DOHH2 (cell line): ENCODE results near the gene GMFB.

Source experiments
- H3F3A ChIP-seq: fragments of 200-600 bp; sonication (generic), shearing (Covaris generic); 2 replicates; pipeline ENCODE4 v1.6.0; 2016; ENCODE audit warnings: antibody characterized with exemption, mild to moderate bottlenecking; ENCODE audit not compliant: control insufficient read depth, insufficient read depth
- H3K27ac ChIP-seq: fragments of 200-600 bp; sonication (generic); 2 replicates; pipeline ENCODE4 v1.5.1; 2014; ENCODE audit warnings: low read depth, mild to moderate bottlenecking, low read length, moderate library complexity
- H3K27me3 ChIP-seq: fragments of 200-600 bp; sonication (generic); 2 replicates; pipeline ENCODE4 v1.6.1; 2014; ENCODE audit warnings: mild to moderate bottlenecking, low read length, mixed read lengths; ENCODE audit not compliant: control insufficient read depth
- H3K36me3 ChIP-seq: fragments of 200-600 bp; sonication (generic); 2 replicates; pipeline ENCODE4 v1.6.1; 2014; ENCODE audit warnings: mild to moderate bottlenecking, low read length, moderate library complexity, mixed read lengths; ENCODE audit not compliant: control insufficient read depth
- H3K4me1 ChIP-seq: fragments of 200-600 bp; sonication (generic); 2 replicates; pipeline ENCODE4 v1.6.1; 2014; ENCODE audit warnings: mild to moderate bottlenecking, low read length, mixed read lengths; ENCODE audit not compliant: control insufficient read depth
- H3K4me2 ChIP-seq: fragments of 200-600 bp; sonication (generic); 2 replicates; pipeline ENCODE4 v1.6.0; 2014; ENCODE audit warnings: mild to moderate bottlenecking, low read length, moderate library complexity
- H3K4me3 ChIP-seq: fragments of 200-600 bp; sonication (generic); 2 replicates; pipeline ENCODE4 v1.5.1; 2014; ENCODE audit warnings: mild to moderate bottlenecking, low read length, mixed read lengths
- H3K79me2 ChIP-seq: fragments of 200-600 bp; sonication (generic); 2 replicates; pipeline ENCODE4 v1.6.1; 2014; ENCODE audit warnings: mild to moderate bottlenecking, low read length, mixed read lengths; ENCODE audit not compliant: control insufficient read depth
- H3K9me2 ChIP-seq: fragments of 200-600 bp; sonication (generic); replicated peaks from 2 replicates; pipeline ENCODE4 v1.6.1; 2014; ENCODE audit warnings: mild to moderate bottlenecking, low read length, mixed read lengths; ENCODE audit not compliant: control insufficient read depth
- H3K9me3 ChIP-seq: fragments of 200-600 bp; sonication (generic); 2 replicates; pipeline ENCODE4 v1.6.1; 2014; ENCODE audit warnings: antibody characterized with exemption, low read length, mixed read lengths; ENCODE audit not compliant: control insufficient read depth, insufficient read depth
- H4K20me1 ChIP-seq: fragments of 200-600 bp; sonication (generic); 2 replicates; pipeline ENCODE4 v1.6.0; 2014; ENCODE audit warnings: low read depth, mild to moderate bottlenecking, antibody characterized with exemption, low read length, moderate library complexity; ENCODE audit not compliant: control insufficient read depth, insufficient read depth
- EZH2phosphoT487 ChIP-seq: fragments of 200-600 bp; sonication (generic); IDR thresholded peaks from 2 replicates; pipeline ENCODE4 v1.6.1; 2017; ENCODE audit warnings: borderline replicate concordance, mild to moderate bottlenecking, antibody characterized with exemption, low read length, moderate library complexity, mixed read lengths
- TF ChIP-seq, protein P1 (sequence below): fragments of 200-600 bp; sonication (generic); IDR thresholded peaks from one replicate; pipeline ENCODE4 v1.5.1; 2014; ENCODE audit warnings: antibody characterized with exemption, mild to moderate bottlenecking, low read depth, low read length; ENCODE audit not compliant: poor library complexity, severe bottlenecking

GMFB gene

DNA sequence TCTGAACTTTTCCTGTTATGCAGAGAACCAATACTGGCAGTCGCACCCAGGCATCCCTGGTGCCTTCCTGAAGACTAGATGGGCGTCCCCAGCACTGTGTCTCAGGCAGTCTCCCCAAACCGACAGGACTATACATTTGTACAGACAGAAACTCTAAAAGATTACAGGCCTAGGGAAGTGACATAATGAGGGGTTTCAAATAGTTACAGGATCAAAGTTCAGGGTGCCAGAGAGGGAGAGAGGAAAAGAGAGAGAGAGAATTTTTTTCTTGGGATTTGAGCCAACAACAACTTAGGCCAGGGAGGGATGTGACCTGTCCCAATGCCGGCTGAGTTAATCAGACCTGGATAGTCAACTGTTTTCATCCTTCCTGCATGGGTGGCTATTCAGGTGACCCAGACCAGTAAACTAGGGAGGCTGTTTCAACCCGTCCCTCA lies 9.3 kb upstream of the GMFB start:
- Histone ChIP-seq H4K20me1 (no peaks in the 10 kb centered on the region), H3K27me3 (0 out of 2 replicates have a peak, but pooled peaks cover 4% of the 10 kb centered on the region), H3K4me3 (no peak overlapping the region), H3F3A (no peaks in the 10 kb centered on the region), H3K27ac (no peak overlapping the region), H3K79me2 (no peaks in the 10 kb centered on the region), H3K4me2 (no peak overlapping the region), H3K4me1 (no peaks in the 10 kb centered on the region), H3K9me2 (no peaks in the 10 kb centered on the region), H3K9me3 (no peaks in the 10 kb centered on the region), H3K36me3 (no peaks in the 10 kb centered on the region)
- no peak for TF ChIP-seq EZH2phosphoT487
- TF ChIP-seq, protein P1, sequence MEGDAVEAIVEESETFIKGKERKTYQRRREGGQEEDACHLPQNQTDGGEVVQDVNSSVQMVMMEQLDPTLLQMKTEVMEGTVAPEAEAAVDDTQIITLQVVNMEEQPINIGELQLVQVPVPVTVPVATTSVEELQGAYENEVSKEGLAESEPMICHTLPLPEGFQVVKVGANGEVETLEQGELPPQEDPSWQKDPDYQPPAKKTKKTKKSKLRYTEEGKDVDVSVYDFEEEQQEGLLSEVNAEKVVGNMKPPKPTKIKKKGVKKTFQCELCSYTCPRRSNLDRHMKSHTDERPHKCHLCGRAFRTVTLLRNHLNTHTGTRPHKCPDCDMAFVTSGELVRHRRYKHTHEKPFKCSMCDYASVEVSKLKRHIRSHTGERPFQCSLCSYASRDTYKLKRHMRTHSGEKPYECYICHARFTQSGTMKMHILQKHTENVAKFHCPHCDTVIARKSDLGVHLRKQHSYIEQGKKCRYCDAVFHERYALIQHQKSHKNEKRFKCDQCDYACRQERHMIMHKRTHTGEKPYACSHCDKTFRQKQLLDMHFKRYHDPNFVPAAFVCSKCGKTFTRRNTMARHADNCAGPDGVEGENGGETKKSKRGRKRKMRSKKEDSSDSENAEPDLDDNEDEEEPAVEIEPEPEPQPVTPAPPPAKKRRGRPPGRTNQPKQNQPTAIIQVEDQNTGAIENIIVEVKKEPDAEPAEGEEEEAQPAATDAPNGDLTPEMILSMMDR, result no peak

DNA sequence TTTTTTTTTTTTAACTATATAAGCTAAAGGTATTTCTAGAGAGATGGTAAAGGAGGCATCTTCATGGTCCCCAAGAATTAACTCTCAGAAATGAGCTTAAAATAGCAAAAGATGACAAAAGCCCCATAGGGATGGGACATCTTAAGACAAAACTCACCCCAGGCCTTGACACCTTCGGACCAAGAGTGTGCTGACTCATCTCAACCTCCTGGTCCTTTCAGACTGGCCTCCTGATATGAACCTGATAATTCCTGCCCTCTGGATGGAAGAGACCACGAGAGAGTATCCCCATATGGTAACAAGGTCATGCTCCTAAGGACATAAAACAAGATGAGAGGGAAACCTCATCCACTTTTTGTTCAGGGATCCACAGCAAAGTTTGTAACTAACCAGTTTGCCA lies 8.4 kb upstream of the GMFB start:
- Histone ChIP-seq H3K9me3 (no peaks in the 10 kb centered on the region), H3K27me3 (0 out of 2 replicates have a peak, but pooled peaks cover 4% of the 10 kb centered on the region), H3K27ac (no peak overlapping the region), H3K4me1 (no peaks in the 10 kb centered on the region), H3K36me3 (no peaks in the 10 kb centered on the region), H4K20me1 (no peaks in the 10 kb centered on the region), H3K4me3 (no peak overlapping the region), H3F3A (no peaks in the 10 kb centered on the region), H3K79me2 (no peaks in the 10 kb centered on the region), H3K4me2 (no peak overlapping the region), H3K9me2 (no peaks in the 10 kb centered on the region)
- TF ChIP-seq, protein P1, result no peak
- TF ChIP-seq EZH2phosphoT487, result no peak

DNA sequence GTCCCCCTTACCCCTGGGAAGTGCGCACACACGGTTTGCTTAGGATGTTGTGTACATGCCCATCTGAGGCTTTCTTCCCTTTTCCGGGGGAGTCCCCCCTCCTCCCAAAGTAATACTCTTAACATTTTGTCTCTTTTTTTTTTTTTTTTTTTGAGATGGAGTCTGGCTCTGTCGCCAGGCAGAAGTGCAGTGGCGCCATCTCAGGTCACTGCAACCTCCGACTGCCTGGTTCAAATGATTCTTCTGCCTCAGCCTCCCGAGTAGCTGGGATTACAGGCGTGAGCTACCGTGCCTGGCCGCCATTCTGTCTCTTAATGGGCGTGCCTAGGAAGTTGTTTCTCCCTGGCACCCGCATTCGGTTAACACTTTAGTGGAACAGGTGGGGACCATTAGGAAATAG lies 4.5 kb upstream of the GMFB start:
- Histone ChIP-seq H3K79me2 (peaks cover 18% of the 10 kb centered on the region), H3K4me1 (peaks cover 12% of the 10 kb centered on the region), H3K27ac (no peak overlapping the region), H3K9me3 (no peaks in the 10 kb centered on the region), H3F3A (peaks cover 3% of the 10 kb centered on the region), H3K36me3 (peaks cover 4% of the 10 kb centered on the region), H3K4me3 (no peak overlapping the region), H3K27me3 (no peaks in the 10 kb centered on the region), H4K20me1 (no peaks in the 10 kb centered on the region), H3K9me2 (no peaks in the 10 kb centered on the region), H3K4me2 (no peak overlapping the region)
- TF ChIP-seq, protein P1, result peak; percentile 20
- TF ChIP-seq EZH2phosphoT487, result no peak
